Stimulated activated CD8-positive, alpha-beta memory T cell treated with anti-CD3 and anti-CD28 coated beads, Interleukin-12 subunit alpha, Interleukin-12 subunit beta, amount 100 ng/mL, for 1 hour (primary cell): Measurements from ENCODE around the gene CACNA2D1.
"Not testable (repeated sequence)": the region's sequence is repeated elsewhere in the genome, so short reads cannot be mapped to it uniquely, and the experiment has no call there.

ENCODE experiments used
- DNase-seq: peaks from one replicate; pipeline ENCODE4 v3.0.0-alpha.2; 2020; ENCODE audit warnings: low read depth

CACNA2D1 gene

GRCh38 chr7:82166260-82167015 lies 277.1 kb downstream of the CACNA2D1 start:
- DNase-seq: no peak

- no peak for DNase-seq
These were observed 278.8 kb downstream of the CACNA2D1 start for GRCh38 chr7:82164813-82165212.

GRCh38 chr7:82164410-82164809 lies 279.2 kb downstream of the CACNA2D1 start:
- DNase-seq: no peak

GRCh38 chr7:82163586-82163985 lies 280.0 kb downstream of the CACNA2D1 start:
- DNase-seq: no peak

- DNase-seq: no peak
These were observed 281.3 kb downstream of the CACNA2D1 start for GRCh38 chr7:82162289-82162688.

- DNase-seq: no peak
These were observed 285.2 kb downstream of the CACNA2D1 start for GRCh38 chr7:82158327-82158726.

GRCh38 chr7:82156893-82157292 lies 286.7 kb downstream of the CACNA2D1 start:
- no peak for DNase-seq

- no peak for DNase-seq
These were observed 287.4 kb downstream of the CACNA2D1 start for GRCh38 chr7:82156168-82156567.

GRCh38 chr7:82154728-82155127 lies 288.8 kb downstream of the CACNA2D1 start:
- DNase-seq: no peak

- no peak for DNase-seq
These were observed 289.8 kb downstream of the CACNA2D1 start for GRCh38 chr7:82153776-82154175.

- no peak for DNase-seq
These were observed 290.7 kb downstream of the CACNA2D1 start for GRCh38 chr7:82152858-82153257.

GRCh38 chr7:82146491-82146890 lies 297.1 kb downstream of the CACNA2D1 start:
- no peak for DNase-seq

GRCh38 chr7:82142263-82142864 lies 301.2 kb downstream of the CACNA2D1 start:
- DNase-seq: no peak

GRCh38 chr7:82141427-82141826 lies 302.1 kb downstream of the CACNA2D1 start:
- no peak for DNase-seq

- DNase-seq: not testable (repeated sequence)
These were observed 303.0 kb downstream of the CACNA2D1 start for GRCh38 chr7:82140608-82141007.

GRCh38 chr7:82131215-82131614 lies 312.4 kb downstream of the CACNA2D1 start:
- no peak for DNase-seq

GRCh38 chr7:82129091-82129490 lies 314.5 kb downstream of the CACNA2D1 start:
- DNase-seq: no peak

GRCh38 chr7:82128546-82128945 lies 315.0 kb downstream of the CACNA2D1 start:
- no peak for DNase-seq

- DNase-seq: no peak
These were observed 317.0 kb downstream of the CACNA2D1 start for GRCh38 chr7:82126576-82126975.

- no peak for DNase-seq
These were observed 319.1 kb downstream of the CACNA2D1 start for GRCh38 chr7:82124445-82124844.

- DNase-seq: no peak
These were observed 321.3 kb downstream of the CACNA2D1 start for GRCh38 chr7:82122275-82122674.

- no peak for DNase-seq
These were observed 329.3 kb downstream of the CACNA2D1 start for GRCh38 chr7:82114237-82114636.

- DNase-seq: no peak
These were observed 333.3 kb downstream of the CACNA2D1 start for GRCh38 chr7:82110146-82110840.
